Endothelial cell of umbilical vein (primary cell): Measurements from ENCODE around the gene DUSP22.

Source experiments
- EZH2 ChIP-seq: IDR thresholded peaks from 2 replicates; pipeline ENCODE4 v1.6.1; 2012; ENCODE audit warnings: borderline replicate concordance, low read depth, mild to moderate bottlenecking, moderate library complexity, low read length, inconsistent platforms; ENCODE audit not compliant: severe bottlenecking
- POLR2A ChIP-seq: IDR thresholded peaks from 2 replicates; pipeline ENCODE4 v1.6.1; 2012; ENCODE audit warnings: low read depth, mild to moderate bottlenecking, control low read depth, low read length
- POLR2AphosphoS5 ChIP-seq: IDR thresholded peaks from 2 replicates; pipeline ENCODE4 v1.6.1; 2012; ENCODE audit warnings: low read depth, mild to moderate bottlenecking, control low read depth, low read length, moderate library complexity; ENCODE audit not compliant: insufficient read depth
- TF ChIP-seq, protein P1 (sequence below), 2 donors: IDR thresholded peaks; 1 replicate in 1 of 2; 2 replicates in 1 of 2; pipeline ENCODE4 v1.5.1; 2011; ENCODE audit warnings: low read length in 2 of 2, mild to moderate bottlenecking in 2 of 2, moderate library complexity in 2 of 2, control low read depth in 1 of 2, inconsistent platforms in 1 of 2, low read depth in 1 of 2; ENCODE audit not compliant: insufficient read depth in 1 of 2; ENCODE audit errors: extremely low read depth in 1 of 2

DNA sequence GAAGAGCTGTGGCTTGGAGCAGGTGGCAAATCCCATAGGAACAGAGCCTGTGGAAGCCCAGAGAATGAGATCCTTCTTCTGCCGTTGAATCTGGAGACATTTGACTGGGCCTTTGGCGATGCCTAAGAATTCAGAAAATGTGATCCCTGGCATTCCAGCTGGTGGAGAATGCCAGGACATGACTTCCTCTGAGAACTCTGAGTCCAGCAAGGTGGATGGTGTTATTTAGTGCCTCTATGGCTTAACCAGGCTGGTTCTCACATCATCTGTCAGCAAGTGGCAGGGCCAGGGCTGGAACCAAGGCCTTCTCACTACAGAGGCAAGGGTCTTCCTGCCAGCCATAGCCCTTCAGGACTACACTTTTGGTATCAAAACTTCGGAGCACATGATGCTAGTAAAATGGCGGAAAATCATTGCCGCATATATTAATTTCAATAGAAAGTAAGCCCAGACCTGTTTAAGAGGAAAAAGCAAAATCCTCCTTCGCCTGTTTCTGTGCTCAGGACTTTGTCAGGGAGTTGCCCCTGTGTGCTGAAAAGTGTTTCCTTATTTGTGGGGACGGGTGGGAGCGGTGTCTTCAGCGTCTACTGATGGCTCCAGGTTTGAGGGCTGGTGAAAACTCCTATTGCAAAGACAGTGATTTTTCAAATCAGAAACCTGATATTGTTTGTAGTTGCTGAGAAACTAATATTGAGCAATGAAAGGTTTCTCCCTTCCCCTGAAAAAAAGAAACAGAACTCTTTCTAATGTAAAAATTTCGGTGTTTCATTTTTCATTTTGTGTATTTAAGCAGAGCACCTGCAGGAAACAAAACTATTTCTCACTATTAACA lies 23.9 kb downstream of the DUSP22 start:
- TF ChIP-seq, protein P1, sequence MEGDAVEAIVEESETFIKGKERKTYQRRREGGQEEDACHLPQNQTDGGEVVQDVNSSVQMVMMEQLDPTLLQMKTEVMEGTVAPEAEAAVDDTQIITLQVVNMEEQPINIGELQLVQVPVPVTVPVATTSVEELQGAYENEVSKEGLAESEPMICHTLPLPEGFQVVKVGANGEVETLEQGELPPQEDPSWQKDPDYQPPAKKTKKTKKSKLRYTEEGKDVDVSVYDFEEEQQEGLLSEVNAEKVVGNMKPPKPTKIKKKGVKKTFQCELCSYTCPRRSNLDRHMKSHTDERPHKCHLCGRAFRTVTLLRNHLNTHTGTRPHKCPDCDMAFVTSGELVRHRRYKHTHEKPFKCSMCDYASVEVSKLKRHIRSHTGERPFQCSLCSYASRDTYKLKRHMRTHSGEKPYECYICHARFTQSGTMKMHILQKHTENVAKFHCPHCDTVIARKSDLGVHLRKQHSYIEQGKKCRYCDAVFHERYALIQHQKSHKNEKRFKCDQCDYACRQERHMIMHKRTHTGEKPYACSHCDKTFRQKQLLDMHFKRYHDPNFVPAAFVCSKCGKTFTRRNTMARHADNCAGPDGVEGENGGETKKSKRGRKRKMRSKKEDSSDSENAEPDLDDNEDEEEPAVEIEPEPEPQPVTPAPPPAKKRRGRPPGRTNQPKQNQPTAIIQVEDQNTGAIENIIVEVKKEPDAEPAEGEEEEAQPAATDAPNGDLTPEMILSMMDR (IDR thresholded peaks at IDR 0.05; ENCODE audit: extremely low read depth in 1 of 2, insufficient read depth in 1 of 2, low read depth in 1 of 2, low read length in 2 of 2), result no peak
- no peak for TF ChIP-seq EZH2
- TF ChIP-seq POLR2AphosphoS5, result no peak
- TF ChIP-seq POLR2A, result no peak
